Measurements from ENCODE around the gene MOSPD3. TPM values are rescaled to one million over a fixed set of nuclear protein-coding genes. Genes with fewer than 3 reads are reported as not detected.
A peak's percentile ranks its signal among the peaks of the same experiment; 100 is the strongest.

Gene MOSPD3
- total and polyA plus RNA-seq, 2 of the 13 experiments (the other 11 are each of a cell fraction or from before 2014, with no cell fraction given): 7.6 to 8.8 TPM

GRCh38 chr7:100567751-100568175 is 44.6 kb upstream of the MOSPD3 start (continued):
- TF ChIP-seq ZHX2 (IDR thresholded peaks at IDR 0.05; ENCODE audit: low read depth): no peak
- no peak for TF ChIP-seq ZHX2 (CRISPR knock-in tag; IDR thresholded peaks at IDR 0.05; ENCODE audit: borderline replicate concordance)
- no peak for TF ChIP-seq EEA1 (CRISPR knock-in tag; IDR thresholded peaks at IDR 0.05; ENCODE audit: borderline replicate concordance)
- TF ChIP-seq ZNF788 (CRISPR knock-in tag; IDR thresholded peaks at IDR 0.05; ENCODE audit: borderline replicate concordance): no peak
- no peak for TF ChIP-seq ZNF281 (CRISPR knock-in tag; IDR thresholded peaks at IDR 0.05; ENCODE audit: borderline replicate concordance)
- 0 out of 2 replicates have a peak, but pooled peaks have one; percentile 17 for TF ChIP-seq MYNN (CRISPR knock-in tag; IDR thresholded peaks at IDR 0.05; ENCODE audit: low read depth)
- 0 out of 2 replicates have a peak, but pooled peaks have one; percentile 14 for TF ChIP-seq MED1 (CRISPR knock-in tag; IDR thresholded peaks at IDR 0.05)
- TF ChIP-seq NR2F6 (IDR thresholded peaks at IDR 0.05): peak; percentile 53
- TF ChIP-seq NR2F6 (CRISPR knock-in tag; IDR thresholded peaks at IDR 0.05): peak; percentile 64
- TF ChIP-seq PPARG (CRISPR knock-in tag; conservative IDR thresholded peaks at IDR 0.05): peak; percentile 54; the same call in 1 of the 2 replicates
- no peak for TF ChIP-seq ZNF580 (CRISPR knock-in tag; IDR thresholded peaks at IDR 0.05; ENCODE audit: borderline replicate concordance, low read depth)
- TF ChIP-seq ZSCAN29 (CRISPR knock-in tag; conservative IDR thresholded peaks at IDR 0.05): no peak
- no peak for TF ChIP-seq RFXANK (CRISPR knock-in tag; IDR thresholded peaks at IDR 0.05)
- no peak for TF ChIP-seq ZNF333 (CRISPR knock-in tag; IDR thresholded peaks at IDR 0.05; ENCODE audit: borderline replicate concordance)
- TF ChIP-seq FOXP1 (IDR thresholded peaks at IDR 0.05): no peak
- TF ChIP-seq FOXP1 (CRISPR knock-in tag; IDR thresholded peaks at IDR 0.05): no peak
- no peak for TF ChIP-seq ZBED4 (CRISPR knock-in tag; IDR thresholded peaks at IDR 0.05; ENCODE audit: borderline replicate concordance)
- peak; percentile 86 for TF ChIP-seq ELF3 (CRISPR knock-in tag; IDR thresholded peaks at IDR 0.05)
- no peak for TF ChIP-seq THYN1 (CRISPR knock-in tag; IDR thresholded peaks at IDR 0.05; ENCODE audit: borderline replicate concordance, low read depth)
- 0 out of 2 replicates have a peak, but pooled peaks have one; percentile 1 for TF ChIP-seq MEF2D (CRISPR knock-in tag; IDR thresholded peaks at IDR 0.05)
